GM12878 (cell line): ENCODE data around the gene RFK. TPM values are rescaled to one million over a fixed set of nuclear protein-coding genes. Genes with fewer than 3 reads are reported as not detected.

ENCODE experiments used
- ATAC-seq: fragments of 200-7000 bp; cut with Tn5 transposase; 3 replicates; pipeline ENCODE4 v1.9.1; 2020; ENCODE audit warnings: mild to moderate bottlenecking, moderate library complexity
- BruUV-seq: library from RNA; stranded (reverse); fragments of 400-500 nt; replicated peaks from 2 replicates; lab custom pipeline; 2021; lab: Mats Ljungman, UMichigan
- CTCF ChIA-PET: fragments of 300-600 bp; sonication (Branson Sonifier 250); formaldehyde crosslinking; extraction: SDS; loops from one replicate; lab custom pipeline; 2021; ENCODE audit warnings: inconsistent platforms; lab: Yijun Ruan, JAX
- POLR2A ChIA-PET: fragments of 350-600 bp; formaldehyde crosslinking; extraction: SDS; loops from one replicate; lab custom pipeline; 2021; ENCODE audit warnings: inconsistent platforms; lab: Charles Lee
- RAD21 ChIA-PET: fragments of 300-600 bp; sonication (Branson Sonifier 250); formaldehyde crosslinking; loops from one replicate; lab custom pipeline; 2023; ENCODE audit warnings: antibody characterized with exemption; ENCODE audit not compliant: unreplicated experiment; lab: Charles Lee
- SMC1A ChIA-PET: fragments of 300-600 bp; sonication (Branson Sonifier 250); formaldehyde crosslinking; loops from one replicate; lab custom pipeline; 2023; ENCODE audit not compliant: unreplicated experiment, uncharacterized antibody; lab: Charles Lee
- DNase-seq: peaks from one replicate; pipeline ENCODE4 v3.0.0-alpha.2; 2011; ENCODE audit warnings: low read depth, low spot score
- FAIRE-seq: peaks from 3 replicates; lab custom pipeline; 2011; peaks lifted over from hg19 to GRCh38; lab: Jason Lieb, UNC
- H2AFZ ChIP-seq: 2 replicates; pipeline ENCODE4 v1.6.0; 2011; ENCODE audit warnings: low read depth, low read length, control low read depth; ENCODE audit not compliant: control insufficient read depth
- H3K27ac ChIP-seq: 2 replicates; pipeline ENCODE4 v1.5.1; 2011; ENCODE audit warnings: control low read depth; ENCODE audit not compliant: control insufficient read depth, insufficient read depth
- H3K27me3 ChIP-seq, 2 experiments: replicated peaks in 1 of 2; 2 replicates each; pipeline versions ENCODE4 v1.6.0 to v1.6.1; 2011; ENCODE audit warnings: low read length in 1 of 2; ENCODE audit not compliant: control insufficient read depth in 2 of 2, insufficient read depth in 2 of 2
- H3K36me3 ChIP-seq, 2 experiments: 2 replicates each; pipeline ENCODE4 v1.5.1; 2011; ENCODE audit warnings: low read length in 1 of 2; ENCODE audit not compliant: control insufficient read depth in 2 of 2, insufficient read depth in 2 of 2
- H3K4me1 ChIP-seq: 2 replicates; pipeline ENCODE4 v1.6.1; 2011; ENCODE audit warnings: mild to moderate bottlenecking, low read length, moderate library complexity, mixed read lengths; ENCODE audit not compliant: control insufficient read depth, insufficient read depth
- H3K4me2 ChIP-seq: 2 replicates; pipeline ENCODE4 v1.6.0; 2011; ENCODE audit warnings: control low read depth; ENCODE audit not compliant: control insufficient read depth, insufficient read depth
- H3K4me3 ChIP-seq: fragments of 200-600 bp; sonication (generic); 2 replicates; pipeline ENCODE4 v1.5.1; 2016
- H3K79me2 ChIP-seq: 2 replicates; pipeline ENCODE4 v1.6.0; 2011; ENCODE audit warnings: low read length; ENCODE audit not compliant: control insufficient read depth, insufficient read depth
- H3K9ac ChIP-seq: 2 replicates; pipeline ENCODE4 v1.8.0; 2011; ENCODE audit warnings: low read length, control low read depth, mixed read lengths; ENCODE audit not compliant: control insufficient read depth, insufficient read depth
- H3K9me3 ChIP-seq: replicated peaks from 3 replicates; pipeline ENCODE4 v1.5.1; 2011; ENCODE audit warnings: mild to moderate bottlenecking, low read length; ENCODE audit not compliant: control insufficient read depth, insufficient read depth
- H4K20me1 ChIP-seq: 2 replicates; pipeline ENCODE4 v1.6.0; 2011; ENCODE audit not compliant: control insufficient read depth, insufficient read depth
- BMI1 ChIP-seq: fragments of 450-650 bp; IDR thresholded peaks from 2 replicates; pipeline ENCODE4 v1.6.1; 2016; ENCODE audit warnings: mild to moderate bottlenecking, moderate library complexity, borderline replicate concordance
- FOXM1 ChIP-seq: IDR thresholded peaks from 2 replicates; pipeline ENCODE4 v1.6.1; 2012; ENCODE audit warnings: low read depth, mild to moderate bottlenecking, inconsistent platforms, low read length, moderate library complexity
- MYB ChIP-seq: fragments of 150-350 bp; IDR thresholded peaks from 2 replicates; pipeline ENCODE4 v1.6.1; 2014; ENCODE audit warnings: mild to moderate bottlenecking, low read depth, low read length, borderline replicate concordance
- MYC ChIP-seq: IDR thresholded peaks from 2 replicates; pipeline ENCODE4 v1.6.1; 2011; ENCODE audit warnings: mild to moderate bottlenecking, low read length, moderate library complexity, inconsistent platforms; ENCODE audit not compliant: insufficient read depth, insufficient replicate concordance, insufficient read length, severe bottlenecking
- RAD51 ChIP-seq: fragments of 450-650 bp; IDR thresholded peaks from 2 replicates; pipeline ENCODE4 v1.6.1; 2016; ENCODE audit warnings: moderate library complexity, mild to moderate bottlenecking, inconsistent platforms
- SIN3A ChIP-seq: IDR thresholded peaks from 2 replicates; pipeline ENCODE4 v1.6.1; 2012; ENCODE audit warnings: low read depth, low read length, improper control_type of control experiment
- SRF ChIP-seq, 2 experiments: IDR thresholded peaks; 2 replicates each; pipeline ENCODE4 v1.6.1; 2011; ENCODE audit warnings: low read depth in 2 of 2, low read length in 2 of 2, mild to moderate bottlenecking in 1 of 2, moderate library complexity in 1 of 2
- WRNIP1 ChIP-seq: IDR thresholded peaks from 2 replicates; pipeline ENCODE4 v1.6.1; 2011; ENCODE audit warnings: low read depth, low read length, improper control_type of control experiment, borderline replicate concordance
- whole genome bisulfite sequencing: methylation state at CpG from one replicate; pipeline ENCODE4 v1.1.6; 2016; ENCODE audit warnings: low lambda C conversion rate; ENCODE audit not compliant: insufficient replicate concordance, insufficient coverage; ENCODE audit errors: missing lambda C conversion rate; 5-methylcytosine and 5-hydroxymethylcytosine counted together
- in situ Hi-C: fragments of 300-500 bp; cut with MboI; formaldehyde crosslinking; loops from 9 replicates; pipeline ENCODE4 v1.14.3; 2018; ENCODE audit warnings: mixed read lengths
- intact Hi-C: fragments of 100-400 bp; cut with micrococcal nuclease; formaldehyde crosslinking; loops from one replicate; pipeline ENCODE4 v1.14.2; 2022; ENCODE audit not compliant: unreplicated experiment
- polyA plus RNA-seq, 11 experiments: library from polyadenylated mRNA; depleted of rRNA in 4 of 11; unstranded in 6 of 11; stranded (reverse) in 5 of 11; fragments of >200 nt; fragmentation: Nextera tagmentation in 4 of 11; fragmentation: Illumina TruSeq in 1 of 11; extraction: Ambion mirVana in 4 of 11; extraction: Trizol in 1 of 11; gene quantifications; 1 replicate in 1 of 11; 2 replicates in 10 of 11; pipeline versions ENCODE4 v1.2.1 to v1.2.3, GENCODE V29; 2011 to 2016; ENCODE audit warnings: inconsistent platforms in 2 of 11, missing spikeins in 2 of 11, low read depth in 1 of 11
- total RNA-seq, 4 experiments: library from RNA; depleted of rRNA in 3 of 4; stranded (reverse); fragments of >200 nt in 3 of 4; fragmentation: Illumina TruSeq in 1 of 4; extraction: Trizol in 1 of 4; gene quantifications; 2 replicates each; pipeline versions ENCODE4 v1.2.1 to v1.2.3, GENCODE V29; 2013 to 2021
- TF ChIP-seq, protein P1 (sequence below): IDR thresholded peaks from 2 replicates; pipeline ENCODE4 v1.6.1; 2012; ENCODE audit warnings: low read depth, low read length, improper control_type of control experiment
- TF ChIP-seq, protein P2 (sequence below): fragments of 450-650 bp; IDR thresholded peaks from 2 replicates; pipeline ENCODE4 v1.6.1; 2017; ENCODE audit warnings: mild to moderate bottlenecking, moderate library complexity

The RFK gene
- total and polyA plus RNA-seq, 10 of the 15 experiments (the other 5 are each of a cell fraction or from before 2014, with no cell fraction given): 4.4 to 18.6 (median 11.6) TPM

DNA sequence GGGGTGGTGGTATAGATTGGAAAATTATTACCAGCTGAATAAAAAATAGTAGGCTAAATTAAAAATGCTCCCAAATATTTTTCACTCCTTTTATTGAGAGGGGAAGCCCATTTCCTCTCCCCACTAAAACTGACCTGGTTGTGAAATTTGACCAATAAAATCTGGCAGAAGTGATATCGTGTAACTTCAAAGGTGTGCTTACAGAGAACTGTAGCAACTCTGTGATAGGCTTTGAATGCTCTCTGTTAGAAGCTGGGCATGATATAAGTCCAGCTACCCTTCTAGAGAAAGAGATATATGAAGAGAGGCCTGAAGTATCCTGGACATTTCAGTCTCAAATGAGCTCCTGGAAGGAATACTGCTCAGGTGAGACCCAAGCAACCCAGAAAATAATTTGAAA lies 10.2 kb upstream of the RFK start:
- H2AFZ ChIP-seq: no peak overlapping the region; the same call in 1 of the 2 replicates
- no TSS peak for BruUV-seq
- 94% methylated on average over 1 of the region's 1 CpG for WGBS
- no peaks in the 10 kb centered on the region for H3K36me3 ChIP-seq
- H3K4me1 ChIP-seq: peaks cover 13% of the 10 kb centered on the region
- H3K27me3 ChIP-seq: no peaks in the 10 kb centered on the region
- H3K9ac ChIP-seq: no peak overlapping the region
- no peak for FAIRE-seq
- no peaks in the 10 kb centered on the region for H4K20me1 ChIP-seq
- ChIA-PET SMC1A (interaction anchor here (1.1 to 2.3 kb wide), 7 partner anchors 10 to 255 kb away, joined by 3 to 12 read pairs (median 6); partner anchors contain the start of gene RFK), CTCF (interaction anchor here (0.7 to 2.2 kb wide), 9 partner anchors 9 to 301 kb away, joined by 3 to 8 read pairs (median 5); partner anchors contain the start of gene RFK), RAD21 (interaction anchor here (0.6 to 2.3 kb wide), 4 partner anchors 10 to 299 kb away, joined by 3 to 9 read pairs (median 4); partner anchors contain the start of gene RFK), POLR2A (interaction anchor here (0.7 to 1.2 kb wide), 2 partner anchors 10 to 11 kb away, joined by 3 to 9 read pairs; partner anchors contain the start of gene RFK)
- no peaks in the 10 kb centered on the region for H3K79me2 ChIP-seq
- 0 out of 3 replicates have a peak, but pooled peaks have one; percentile 11 for ATAC-seq
- in situ Hi-C loops (no loop called here), intact Hi-C loops (loop anchor here (5.0 kb wide), 2 partner anchors 253 to 298 kb away; no protein-coding TSS in a partner anchor)
- no peak for DNase-seq
- TF ChIP-seq SRF (IDR thresholded peaks at IDR 0.05; ENCODE audit: low read depth in 2 of 2, low read length in 2 of 2) (no peak), RAD51 (no peak), FOXM1 (no peak), SIN3A (no peak), MYB (no peak), BMI1 (no peak), MYC (no peak), WRNIP1 (no peak)
- TF ChIP-seq, protein P1, sequence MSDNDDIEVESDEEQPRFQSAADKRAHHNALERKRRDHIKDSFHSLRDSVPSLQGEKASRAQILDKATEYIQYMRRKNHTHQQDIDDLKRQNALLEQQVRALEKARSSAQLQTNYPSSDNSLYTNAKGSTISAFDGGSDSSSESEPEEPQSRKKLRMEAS: no peak
- TF ChIP-seq, protein P2, sequence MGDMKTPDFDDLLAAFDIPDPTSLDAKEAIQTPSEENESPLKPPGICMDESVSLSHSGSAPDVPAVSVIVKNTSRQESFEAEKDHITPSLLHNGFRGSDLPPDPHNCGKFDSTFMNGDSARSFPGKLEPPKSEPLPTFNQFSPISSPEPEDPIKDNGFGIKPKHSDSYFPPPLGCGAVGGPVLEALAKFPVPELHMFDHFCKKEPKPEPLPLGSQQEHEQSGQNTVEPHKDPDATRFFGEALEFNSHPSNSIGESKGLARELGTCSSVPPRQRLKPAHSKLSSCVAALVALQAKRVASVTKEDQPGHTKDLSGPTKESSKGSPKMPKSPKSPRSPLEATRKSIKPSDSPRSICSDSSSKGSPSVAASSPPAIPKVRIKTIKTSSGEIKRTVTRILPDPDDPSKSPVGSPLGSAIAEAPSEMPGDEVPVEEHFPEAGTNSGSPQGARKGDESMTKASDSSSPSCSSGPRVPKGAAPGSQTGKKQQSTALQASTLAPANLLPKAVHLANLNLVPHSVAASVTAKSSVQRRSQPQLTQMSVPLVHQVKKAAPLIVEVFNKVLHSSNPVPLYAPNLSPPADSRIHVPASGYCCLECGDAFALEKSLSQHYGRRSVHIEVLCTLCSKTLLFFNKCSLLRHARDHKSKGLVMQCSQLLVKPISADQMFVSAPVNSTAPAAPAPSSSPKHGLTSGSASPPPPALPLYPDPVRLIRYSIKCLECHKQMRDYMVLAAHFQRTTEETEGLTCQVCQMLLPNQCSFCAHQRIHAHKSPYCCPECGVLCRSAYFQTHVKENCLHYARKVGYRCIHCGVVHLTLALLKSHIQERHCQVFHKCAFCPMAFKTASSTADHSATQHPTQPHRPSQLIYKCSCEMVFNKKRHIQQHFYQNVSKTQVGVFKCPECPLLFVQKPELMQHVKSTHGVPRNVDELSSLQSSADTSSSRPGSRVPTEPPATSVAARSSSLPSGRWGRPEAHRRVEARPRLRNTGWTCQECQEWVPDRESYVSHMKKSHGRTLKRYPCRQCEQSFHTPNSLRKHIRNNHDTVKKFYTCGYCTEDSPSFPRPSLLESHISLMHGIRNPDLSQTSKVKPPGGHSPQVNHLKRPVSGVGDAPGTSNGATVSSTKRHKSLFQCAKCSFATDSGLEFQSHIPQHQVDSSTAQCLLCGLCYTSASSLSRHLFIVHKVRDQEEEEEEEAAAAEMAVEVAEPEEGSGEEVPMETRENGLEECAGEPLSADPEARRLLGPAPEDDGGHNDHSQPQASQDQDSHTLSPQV: no peak
- no peak overlapping the region for H3K27ac ChIP-seq
- no peaks in the 10 kb centered on the region for H3K9me3 ChIP-seq
- no peak overlapping the region for H3K4me3 ChIP-seq
- no peak overlapping the region for H3K4me2 ChIP-seq
